Endometrial microvascular endothelial cells (primary cell): ENCODE measurements around the gene POLR3H. TPM values are rescaled to one million over a fixed set of nuclear protein-coding genes. Genes with fewer than 3 reads are reported as not detected.

Experiments used
- total RNA-seq: library from RNA; depleted of rRNA; stranded (reverse); fragments of >200 nt; gene quantifications from one replicate; pipeline ENCODE4 v1.2.3, GENCODE V29; 2015; ENCODE audit errors: inconsistent ontology term

The POLR3H gene
- total RNA-seq, 1 donor from 2014 or later: 15.7 TPM

Other genes with a start within 250 kb of the POLR3H start
- gene ZC3H7B, start 242.9 kb downstream of the POLR3H start, total RNA-seq: 117 TPM
- 2.6 TPM for gene TEF, start 162.5 kb downstream of the POLR3H start, total RNA-seq
- 32.9 TPM for gene TOB2, start 97.7 kb downstream of the POLR3H start, total RNA-seq
- 85.0 TPM for gene PHF5A, start 75.8 kb downstream of the POLR3H start, total RNA-seq
- gene ACO2, start 75.4 kb downstream of the POLR3H start, total RNA-seq: 82.8 TPM
- gene CSDC2, start 16.5 kb upstream of the POLR3H start, total RNA-seq: not detected
- 8.9 TPM for gene PMM1, start 45.4 kb upstream of the POLR3H start, total RNA-seq
- gene DESI1, start 76.6 kb upstream of the POLR3H start, total RNA-seq: 52.3 TPM
- gene XRCC6, start 76.8 kb upstream of the POLR3H start, total RNA-seq: 481 TPM
- 185 TPM for gene SNU13, start 144.4 kb upstream of the POLR3H start, total RNA-seq
- gene MEI1, start 155.0 kb upstream of the POLR3H start, total RNA-seq: 0.28 TPM